HEK293T (cell line): Measurements from ENCODE around the gene DMKN.

Experiments used
- CTCF ChIA-PET: fragments of 350-600 bp; formaldehyde crosslinking; extraction: SDS; loops from one replicate; lab custom pipeline; 2021; ENCODE audit warnings: antibody characterized with exemption, inconsistent platforms; lab: Yijun Ruan, JAX
- POLR2A ChIA-PET: fragments of 350-600 bp; formaldehyde crosslinking; extraction: SDS; loops from one replicate; lab custom pipeline; 2020; ENCODE audit warnings: antibody characterized with exemption, inconsistent platforms; lab: Yijun Ruan, JAX
- DNase-seq: peaks from one replicate; pipeline ENCODE4 v3.0.0; 2012; ENCODE audit warnings: mixed read lengths; ENCODE audit errors: extremely low spot score
- ARNT ChIP-seq: fragments of 450-650 bp; IDR thresholded peaks from 2 replicates; pipeline ENCODE4 v1.6.1; 2017; ENCODE audit warnings: mild to moderate bottlenecking
- BHLHE40 ChIP-seq: fragments of 450-650 bp; IDR thresholded peaks from 2 replicates; pipeline ENCODE4 v1.6.1; 2016; ENCODE audit warnings: mild to moderate bottlenecking, moderate library complexity, borderline replicate concordance
- CTBP1 ChIP-seq: fragments of 450-650 bp; IDR thresholded peaks from 2 replicates; pipeline ENCODE4 v1.6.1; 2016; ENCODE audit warnings: borderline replicate concordance
- ELF4 ChIP-seq: fragments of 450-650 bp; IDR thresholded peaks from 2 replicates; pipeline ENCODE4 v1.6.1; 2017; ENCODE audit warnings: antibody characterized with exemption
- FOXA1 ChIP-seq: fragments of 450-650 bp; IDR thresholded peaks from 2 replicates; pipeline ENCODE4 v1.6.1; 2016; ENCODE audit warnings: mild to moderate bottlenecking
- FOXK2 ChIP-seq: fragments of 450-650 bp; IDR thresholded peaks from 2 replicates; pipeline ENCODE4 v1.6.1; 2016; ENCODE audit warnings: mild to moderate bottlenecking
- FOXM1 ChIP-seq: fragments of 450-650 bp; IDR thresholded peaks from 2 replicates; pipeline ENCODE4 v1.6.1; 2017; ENCODE audit warnings: mild to moderate bottlenecking, borderline replicate concordance
- HDGF ChIP-seq: fragments of 450-650 bp; IDR thresholded peaks from 2 replicates; pipeline ENCODE4 v1.6.1; 2017; ENCODE audit warnings: antibody characterized with exemption, borderline replicate concordance
- L3MBTL2 ChIP-seq: fragments of 450-650 bp; conservative IDR thresholded peaks from 2 replicates; pipeline ENCODE4 v1.6.1; 2016; ENCODE audit warnings: mild to moderate bottlenecking
- LEF1 ChIP-seq: fragments of 450-650 bp; IDR thresholded peaks from 2 replicates; pipeline ENCODE4 v1.6.1; 2017; ENCODE audit warnings: mild to moderate bottlenecking, borderline replicate concordance
- NFRKB ChIP-seq: fragments of 450-650 bp; IDR thresholded peaks from 2 replicates; pipeline ENCODE4 v1.6.1; 2016; ENCODE audit warnings: mild to moderate bottlenecking, moderate library complexity
- SP1 ChIP-seq: fragments of 450-650 bp; IDR thresholded peaks from 2 replicates; pipeline ENCODE4 v1.6.1; 2017
- SUZ12 ChIP-seq: fragments of 450-650 bp; IDR thresholded peaks from 2 replicates; pipeline ENCODE4 v1.6.1; 2016; ENCODE audit warnings: mild to moderate bottlenecking
- TARDBP ChIP-seq: fragments of 450-650 bp; IDR thresholded peaks from 2 replicates; pipeline ENCODE4 v1.6.1; 2016
- ZNF384 ChIP-seq: fragments of 450-650 bp; IDR thresholded peaks from 2 replicates; pipeline ENCODE4 v1.6.1; 2016
- TF ChIP-seq, protein P1 (sequence below): fragments of 450-650 bp; IDR thresholded peaks from 2 replicates; pipeline ENCODE4 v1.6.1; 2016

The DMKN gene

DNA sequence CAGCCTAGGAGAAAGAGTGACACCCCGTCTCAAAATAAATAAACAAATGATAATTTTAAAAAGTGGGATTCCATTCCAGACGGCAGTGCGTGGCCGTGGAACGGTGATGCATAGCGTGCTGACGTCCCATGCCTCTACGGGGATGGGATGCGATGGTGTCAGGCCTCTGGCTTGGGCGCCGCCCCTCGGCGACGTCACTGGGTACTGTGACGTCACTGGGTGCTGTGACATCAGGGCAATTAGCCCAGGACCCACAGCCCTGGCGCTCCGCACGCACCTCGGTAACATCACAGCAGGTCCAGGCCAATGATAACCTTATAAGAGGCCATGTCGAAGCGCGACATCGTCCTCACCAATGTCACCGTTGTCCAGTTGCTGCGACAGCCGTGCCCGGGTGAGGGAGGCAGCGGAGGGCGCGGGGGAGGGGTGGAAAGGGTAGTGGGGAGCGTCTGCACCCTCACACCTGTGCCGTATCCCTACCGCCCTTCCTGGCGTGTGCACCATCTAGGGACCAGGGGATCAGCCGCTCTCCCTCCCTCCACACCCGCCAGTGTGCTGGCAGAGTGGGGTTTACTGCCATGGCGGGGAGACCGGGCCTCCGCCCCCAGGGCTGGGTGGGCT is 19.9 kb upstream of the DMKN start, which contains the start of gene GAPDHS:
GAPDHS (plus strand) TSS at position 256 of the 621 bp plus-strand sequence; CDS start at position 328, 72 bp downstream.
- DNase-seq: no peak
- TF ChIP-seq TARDBP (no peak), SUZ12 (no peak), FOXA1 (no peak), ARNT (no peak), LEF1 (no peak), BHLHE40 (no peak), NFRKB (no peak), CTBP1 (no peak), HDGF (no peak), FOXK2 (no peak), ELF4 (no peak), L3MBTL2 (no peak), FOXM1 (no peak), SP1 (no peak), ZNF384 (no peak)
- TF ChIP-seq, protein P1, sequence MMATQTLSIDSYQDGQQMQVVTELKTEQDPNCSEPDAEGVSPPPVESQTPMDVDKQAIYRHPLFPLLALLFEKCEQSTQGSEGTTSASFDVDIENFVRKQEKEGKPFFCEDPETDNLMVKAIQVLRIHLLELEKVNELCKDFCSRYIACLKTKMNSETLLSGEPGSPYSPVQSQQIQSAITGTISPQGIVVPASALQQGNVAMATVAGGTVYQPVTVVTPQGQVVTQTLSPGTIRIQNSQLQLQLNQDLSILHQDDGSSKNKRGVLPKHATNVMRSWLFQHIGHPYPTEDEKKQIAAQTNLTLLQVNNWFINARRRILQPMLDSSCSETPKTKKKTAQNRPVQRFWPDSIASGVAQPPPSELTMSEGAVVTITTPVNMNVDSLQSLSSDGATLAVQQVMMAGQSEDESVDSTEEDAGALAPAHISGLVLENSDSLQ: no peak
- CTCF ChIA-PET: no interaction called here
- POLR2A ChIA-PET: no interaction called here

DNA sequence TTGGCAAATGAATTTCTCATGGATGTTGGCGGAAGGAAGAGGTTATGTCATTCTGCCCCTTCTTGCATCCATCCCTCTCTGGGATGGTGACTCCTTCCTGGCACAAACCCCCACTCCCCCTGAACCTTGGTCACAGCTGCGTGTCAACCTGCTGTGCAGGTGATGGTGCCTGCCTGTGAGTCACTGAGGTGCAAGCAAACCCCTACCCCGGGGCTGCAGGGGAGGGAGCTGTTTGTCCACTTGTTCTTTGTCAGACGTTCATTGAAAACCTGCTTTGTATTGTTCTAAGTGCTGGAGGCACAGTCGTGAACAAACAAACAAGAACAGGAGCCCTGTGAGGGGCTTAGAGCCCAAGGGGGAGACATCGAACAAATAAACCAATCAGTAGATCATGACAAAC is 17.8 kb upstream of the DMKN start:
- CTCF ChIA-PET: no interaction called here
- no peak for DNase-seq
- POLR2A ChIA-PET: interaction anchor here (1.2 kb wide), 1 partner anchor 21 kb away, joined by 6 read pairs; no protein-coding TSS in a partner anchor
- TF ChIP-seq FOXK2 (no peak), TARDBP (no peak), NFRKB (no peak), ELF4 (no peak), SUZ12 (no peak), HDGF (no peak), CTBP1 (no peak), L3MBTL2 (no peak)

DNA sequence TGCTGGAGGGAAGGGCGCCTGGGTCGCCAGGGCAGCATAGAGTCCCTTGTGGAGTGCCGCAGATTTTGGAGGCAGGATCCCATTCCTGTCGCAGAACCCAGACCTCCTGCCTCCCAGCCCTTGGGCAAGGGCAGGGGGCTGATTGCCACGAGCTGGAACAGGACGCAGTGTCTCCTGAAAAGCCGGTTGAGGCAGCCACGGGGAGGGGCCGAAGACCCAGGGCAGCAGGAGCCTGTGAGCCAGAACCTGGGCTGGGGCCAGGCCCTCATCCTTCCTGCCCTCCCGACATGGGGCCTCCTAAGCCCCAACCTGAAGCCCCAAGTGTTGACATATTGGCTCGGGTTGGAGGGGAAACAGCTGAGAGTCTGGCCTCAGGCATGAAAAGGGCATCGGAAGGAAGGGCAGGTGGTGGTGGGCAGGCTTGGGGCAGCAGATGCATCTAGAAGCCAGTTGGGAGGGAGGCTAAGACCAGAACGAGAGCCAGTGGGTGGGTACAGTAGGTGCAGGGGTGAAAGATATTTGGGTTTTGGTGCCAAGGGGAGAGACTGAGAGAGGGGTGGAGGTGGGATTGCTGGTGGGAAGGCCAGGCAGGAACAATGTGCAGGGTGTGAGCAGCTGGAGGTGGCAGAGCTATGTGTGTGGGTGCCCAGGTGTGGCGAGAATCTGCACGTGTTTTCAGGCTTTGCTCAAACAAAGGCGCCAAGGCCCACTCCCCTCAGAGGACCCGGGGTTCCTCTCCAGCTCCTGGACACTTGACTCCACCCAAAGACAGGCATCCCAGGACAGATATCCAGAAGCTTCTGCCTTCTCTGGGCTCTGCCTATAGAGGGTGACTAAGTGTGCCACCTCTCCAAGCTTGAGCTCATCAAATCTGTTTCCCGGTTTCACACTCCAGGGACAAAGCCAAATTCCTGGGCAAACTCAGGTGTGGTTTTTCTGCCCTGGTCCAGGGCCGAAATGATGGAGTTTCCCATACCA is 16.1 kb upstream of the DMKN start:
- TF ChIP-seq TARDBP (no peak), CTBP1 (no peak), L3MBTL2 (no peak), ARNT (no peak), LEF1 (no peak), HDGF (no peak), SP1 (no peak)
- DNase-seq: no peak
- CTCF ChIA-PET: no interaction called here
- POLR2A ChIA-PET: interaction anchor here (1.2 kb wide), 1 partner anchor 19 kb away, joined by 3 read pairs; no protein-coding TSS in a partner anchor

DNA sequence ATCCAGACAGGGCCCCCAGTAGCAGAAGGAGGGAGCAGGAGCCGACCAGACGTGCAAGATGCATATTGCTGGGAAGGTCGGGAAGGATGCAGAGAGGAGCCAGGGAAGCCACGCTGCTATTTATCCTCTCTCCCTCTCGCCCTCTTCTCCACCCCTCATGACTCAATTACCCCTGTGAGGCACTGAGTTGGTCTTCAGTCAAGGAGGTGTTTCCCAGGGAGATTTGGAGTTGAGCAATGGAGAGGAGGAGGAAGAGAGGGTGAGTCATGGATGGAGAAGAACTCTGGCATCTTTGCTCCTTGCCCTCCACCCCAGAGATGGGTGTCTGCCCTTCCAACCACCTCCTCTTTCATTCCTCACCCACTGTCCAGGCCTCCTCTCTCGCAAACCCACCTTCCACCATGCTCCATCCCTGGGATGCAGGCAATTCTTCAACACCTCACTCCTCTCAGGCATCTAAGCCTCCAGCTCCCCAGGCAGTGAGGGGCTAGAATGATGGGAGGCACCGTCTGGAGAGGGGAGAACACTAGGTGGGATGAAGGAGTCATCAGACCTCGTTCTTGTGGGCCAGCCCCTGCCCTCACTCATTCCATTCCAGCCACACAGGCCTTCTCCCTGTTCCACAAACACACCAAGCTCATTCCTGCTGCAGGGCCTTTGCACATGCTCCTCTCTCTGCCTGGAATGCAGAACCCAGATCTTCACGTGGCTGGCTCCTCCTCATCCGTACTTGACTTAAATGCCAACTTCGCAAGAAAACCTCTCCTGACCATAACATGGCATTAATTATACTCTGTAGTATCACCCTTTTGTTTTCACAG is 15.0 kb upstream of the DMKN start, which contains the start of gene SBSN:
SBSN (minus strand) TSS at position 94 of the 821 bp plus-strand sequence; CDS start at position 64, 30 bp downstream.
- TF ChIP-seq BHLHE40: no peak
- TF ChIP-seq LEF1: no peak
- TF ChIP-seq, protein P1: no peak
- TF ChIP-seq NFRKB: no peak
- DNase-seq: no peak
- POLR2A ChIA-PET: no interaction called here
- CTCF ChIA-PET: no interaction called here

DNA sequence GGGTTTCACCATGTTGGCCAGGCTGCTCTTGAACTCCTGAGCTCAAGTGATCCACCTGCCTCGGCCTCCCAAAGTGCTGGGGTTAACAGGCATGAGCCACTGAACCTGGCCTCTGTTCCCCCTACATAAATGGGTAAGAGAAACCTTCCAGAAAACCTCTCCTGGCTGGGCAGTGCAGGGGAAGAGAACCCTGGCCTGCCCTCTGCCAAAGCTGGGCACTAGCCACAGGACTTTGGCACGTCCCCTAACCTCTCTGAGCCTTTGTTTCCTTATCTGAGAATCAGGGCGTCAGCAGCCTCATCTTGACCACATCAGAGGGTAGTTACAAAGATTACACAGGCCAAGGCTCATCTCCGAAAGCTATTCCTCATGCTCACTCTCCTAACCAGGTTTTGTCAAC is 12.4 kb upstream of the DMKN start:
- CTCF ChIA-PET: no interaction called here
- POLR2A ChIA-PET: interaction anchor here (0.8 kb wide), 1 partner anchor 15 kb away, joined by 3 read pairs; no protein-coding TSS in a partner anchor
- TF ChIP-seq, protein P1: no peak
- TF ChIP-seq L3MBTL2: no peak
- TF ChIP-seq SUZ12: no peak
- no peak for TF ChIP-seq FOXA1
- TF ChIP-seq LEF1: no peak
- no peak for TF ChIP-seq HDGF
- TF ChIP-seq NFRKB: no peak
- no peak for TF ChIP-seq FOXM1
- TF ChIP-seq ZNF384: no peak
- TF ChIP-seq ARNT: no peak
- no peak for TF ChIP-seq SP1
- no peak for TF ChIP-seq CTBP1
- TF ChIP-seq FOXK2: no peak
- no peak for TF ChIP-seq TARDBP
- TF ChIP-seq BHLHE40: no peak
- TF ChIP-seq ELF4: no peak
- no peak for DNase-seq
